ENCODE data around the gene APLP1. TPM values are rescaled to one million over a fixed set of nuclear protein-coding genes. Genes with fewer than 3 reads are reported as not detected.

The APLP1 gene
- total RNA-seq (10 to 100 TPM; 45.7 to 54.3 TPM), polyA plus RNA-seq (ENCODE audit: insufficient read depth, low read depth, low replicate concordance) (37.9 TPM)
- long read RNA-seq, donor 1, partial matches to known transcripts, result 6 of 6 reads
- long read RNA-seq, donor 1, other reads (novel, unspliced or antisense), result 0 of 6 reads
- long read RNA-seq, donor 2, result 0 reads

GRCh38 chr19:35868172-35868822 lies at the start of gene APLP1:
TSS of gene APLP1 (plus strand) at chr19:35868574. CDS start at chr19:35868637, 63 bp downstream.
- peak; percentile 71 for DNase-seq
- Histone ChIP-seq H3K36me3 (ENCODE audit: low read depth, missing control alignments) (no peaks in the 10 kb centered on the region), H3K27ac (no peak within 1 kb of the TSS), H3K9me3 (no peaks in the 10 kb centered on the region), H3K27me3 (no peaks in the 10 kb centered on the region), H3K4me1 (peaks cover 7% of the 10 kb centered on the region), H3K4me3 (peak within 1 kb of the TSS; percentile 31 to 55)
- 1% methylated on average over 42 of the region's 60 CpGs; no CpG with 5 or more reads in 1 of the 2 donors for WGBS, 2 donors
- TF ChIP-seq POLR2A (IDR thresholded peaks at IDR 0.05), result no peak
- no peak for TF ChIP-seq CTCF (IDR thresholded peaks at IDR 0.05)
- intact Hi-C loops (cut with DNase I; ENCODE audit: low total_unique reads), result no loop called here

GRCh38 chr19:35822579-35822978 lies 45.8 kb upstream of the APLP1 start:
- WGBS, 2 donors, result 65 to 74% methylated on average over 3 of the region's 3 CpGs
- Histone ChIP-seq H3K27me3 (no peaks in the 10 kb centered on the region), H3K4me1 (no peaks in the 10 kb centered on the region), H3K9me3 (no peaks in the 10 kb centered on the region), H3K36me3 (ENCODE audit: low read depth, missing control alignments) (no peaks in the 10 kb centered on the region), H3K27ac (no peak overlapping the region), H3K4me3 (no peak overlapping the region)
- intact Hi-C loops (cut with DNase I; ENCODE audit: low total_unique reads), result no loop called here
- TF ChIP-seq POLR2A (IDR thresholded peaks at IDR 0.05), result no peak
- TF ChIP-seq CTCF (IDR thresholded peaks at IDR 0.05), result no peak
- DNase-seq, result no peak

- no peaks in the 10 kb centered on the region for H3K27me3 ChIP-seq
- DNase-seq, result no peak
- WGBS, 2 donors, result 90 to 96% methylated on average over 5 of the region's 5 CpGs
- no peak for TF ChIP-seq CTCF (IDR thresholded peaks at IDR 0.05)
- no peak for TF ChIP-seq POLR2A (IDR thresholded peaks at IDR 0.05)
- no peaks in the 10 kb centered on the region for H3K4me1 ChIP-seq
- no peak overlapping the region for H3K27ac ChIP-seq
- no peaks in the 10 kb centered on the region for H3K36me3 ChIP-seq (ENCODE audit: low read depth, missing control alignments)
- no peaks in the 10 kb centered on the region for H3K9me3 ChIP-seq
- H3K4me3 ChIP-seq, result no peak overlapping the region
- intact Hi-C loops (cut with DNase I; ENCODE audit: low total_unique reads), result no loop called here
These were observed 44.2 kb upstream of the APLP1 start for GRCh38 chr19:35824150-35824549.

GRCh38 chr19:35828692-35829301 lies 39.6 kb upstream of the APLP1 start:
- TF ChIP-seq CTCF (IDR thresholded peaks at IDR 0.05) (no peak), POLR2A (IDR thresholded peaks at IDR 0.05) (no peak)
- Histone ChIP-seq H3K9me3 (no peaks in the 10 kb centered on the region), H3K4me1 (no peaks in the 10 kb centered on the region), H3K36me3 (ENCODE audit: low read depth, missing control alignments) (no peaks in the 10 kb centered on the region), H3K27me3 (no peaks in the 10 kb centered on the region), H3K4me3 (no peak overlapping the region), H3K27ac (no peak overlapping the region)
- intact Hi-C loops (cut with DNase I; ENCODE audit: low total_unique reads), result no loop called here
- 4% methylated on average over 10 to 12 of the region's 12 CpGs for WGBS, 2 donors
- DNase-seq, result peak; percentile 89
